ENCODE results near the gene OR2J1.
"Not testable (repeated sequence)": the region's sequence is repeated elsewhere in the genome, so short reads cannot be mapped to it uniquely, and the experiment has no call there.

OR2J1 gene

GRCh38 chr6:29137724-29138123 lies 38.4 kb downstream of the OR2J1 start (continued):
- TF ChIP-seq TSHZ2 (CRISPR knock-in tag; IDR thresholded peaks at IDR 0.05): no peak
- no peak for TF ChIP-seq CSDC2 (CRISPR knock-in tag; IDR thresholded peaks at IDR 0.05)

GRCh38 chr6:29141606-29142005 lies 42.3 kb downstream of the OR2J1 start:
- TF ChIP-seq PATZ1 (CRISPR knock-in tag; IDR thresholded peaks at IDR 0.05; ENCODE audit: borderline replicate concordance) (no peak), PPARA (CRISPR knock-in tag; IDR thresholded peaks at IDR 0.05; ENCODE audit: borderline replicate concordance) (no peak), ZC3H10 (CRISPR knock-in tag; IDR thresholded peaks at IDR 0.05) (no peak), CSRNP3 (CRISPR knock-in tag; IDR thresholded peaks at IDR 0.05) (no peak), ZFP3 (CRISPR knock-in tag; IDR thresholded peaks at IDR 0.05) (no peak), TSHZ2 (CRISPR knock-in tag; IDR thresholded peaks at IDR 0.05) (no peak), CSDC2 (CRISPR knock-in tag; IDR thresholded peaks at IDR 0.05) (no peak), ISL1 (CRISPR knock-in tag; IDR thresholded peaks at IDR 0.05) (no peak)
- no peak for ATAC-seq

GRCh38 chr6:29142309-29142708 lies 43.0 kb downstream of the OR2J1 start:
- no peak for TF ChIP-seq ZFP30 (CRISPR knock-in tag; IDR thresholded peaks at IDR 0.05)
- TF ChIP-seq TCF4 (CRISPR knock-in tag; IDR thresholded peaks at IDR 0.05; ENCODE audit: borderline replicate concordance): no peak
- no peak for TF ChIP-seq SNAI2 (CRISPR knock-in tag; IDR thresholded peaks at IDR 0.05)
- no peak for TF ChIP-seq TSHZ2 (CRISPR knock-in tag; IDR thresholded peaks at IDR 0.05)
- ATAC-seq: no peak

GRCh38 chr6:29146179-29146578 lies 46.9 kb downstream of the OR2J1 start:
- TF ChIP-seq ZNF565 (CRISPR knock-in tag; conservative IDR thresholded peaks at IDR 0.05; ENCODE audit: low read depth) (no peak), ZC3H10 (CRISPR knock-in tag; IDR thresholded peaks at IDR 0.05) (no peak)
- no peak for ATAC-seq

- no peak for TF ChIP-seq POU6F1 (CRISPR knock-in tag; IDR thresholded peaks at IDR 0.05; ENCODE audit: borderline replicate concordance, low read depth)
- no peak for TF ChIP-seq PPARA (CRISPR knock-in tag; IDR thresholded peaks at IDR 0.05; ENCODE audit: borderline replicate concordance)
- TF ChIP-seq TOX (CRISPR knock-in tag; IDR thresholded peaks at IDR 0.05; ENCODE audit: borderline replicate concordance): no peak
- TF ChIP-seq ESRRG (CRISPR knock-in tag; IDR thresholded peaks at IDR 0.05): no peak
- no peak for TF ChIP-seq ARNTL (CRISPR knock-in tag; IDR thresholded peaks at IDR 0.05; ENCODE audit: borderline replicate concordance, low read depth)
- TF ChIP-seq ISL1 (CRISPR knock-in tag; IDR thresholded peaks at IDR 0.05): no peak
- no peak for TF ChIP-seq BACH2 (CRISPR knock-in tag; IDR thresholded peaks at IDR 0.05; ENCODE audit: borderline replicate concordance)
- no peak for TF ChIP-seq ZNF565 (CRISPR knock-in tag; conservative IDR thresholded peaks at IDR 0.05; ENCODE audit: low read depth)
- TF ChIP-seq CSDC2 (CRISPR knock-in tag; IDR thresholded peaks at IDR 0.05): no peak
- ATAC-seq: no peak
Measured at GRCh38 chr6:29147074-29147473, 47.8 kb downstream of the OR2J1 start.

- ATAC-seq: not testable (repeated sequence)
Measured at GRCh38 chr6:29149444-29149843, 50.2 kb downstream of the OR2J1 start.

Data from SK-N-SH treated with all-trans-retinoic acid at 6 μM for 48 hours (cell line).